Activated CD8-positive, alpha-beta memory T cell treated with anti-CD3 and anti-CD28 coated beads, Interleukin-2, amount 50 U/mL, for 1 hour (primary cell): ENCODE measurements around the gene CCNJL.
"Not testable (repeated sequence)": the region's sequence is repeated elsewhere in the genome, so short reads cannot be mapped to it uniquely, and the experiment has no call there.

ENCODE experiments used
- DNase-seq: peaks from one replicate; pipeline ENCODE4 v3.0.0-alpha.2; 2020; ENCODE audit errors: extremely low read depth

CCNJL gene

GRCh38 chr5:160312134-160312959 lies at the start of gene CCNJL:
CCNJL (minus strand) TSS chr5:160312564; CDS start chr5:160311923, 641 bp downstream.
- no peak for DNase-seq

GRCh38 chr5:160361624-160362228 lies 49.4 kb upstream of the CCNJL start:
- no peak for DNase-seq

- no peak for DNase-seq
These were observed 47.9 kb upstream of the CCNJL start for GRCh38 chr5:160360310-160360709.

GRCh38 chr5:160359816-160360215 lies 47.5 kb upstream of the CCNJL start:
- DNase-seq = no peak

- DNase-seq = no peak
These were observed 46.9 kb upstream of the CCNJL start for GRCh38 chr5:160359242-160359641.

- DNase-seq = no peak
These were observed 45.6 kb upstream of the CCNJL start for GRCh38 chr5:160357861-160358411.

GRCh38 chr5:160357394-160357793 lies 45.0 kb upstream of the CCNJL start:
- DNase-seq = no peak

- DNase-seq = no peak
These were observed 44.4 kb upstream of the CCNJL start for GRCh38 chr5:160356550-160357347.

GRCh38 chr5:160354666-160355065 lies 42.3 kb upstream of the CCNJL start:
- no peak for DNase-seq

- no peak for DNase-seq
These were observed 41.0 kb upstream of the CCNJL start for GRCh38 chr5:160353379-160353778.

- no peak for DNase-seq
These were observed 39.9 kb upstream of the CCNJL start for GRCh38 chr5:160352308-160352707.

GRCh38 chr5:160349935-160350303 lies 37.6 kb upstream of the CCNJL start:
- no peak for DNase-seq

- DNase-seq = no peak
These were observed 37.0 kb upstream of the CCNJL start for GRCh38 chr5:160349249-160349934.

GRCh38 chr5:160348080-160348479 lies 35.7 kb upstream of the CCNJL start:
- DNase-seq = no peak

GRCh38 chr5:160347448-160347847 lies 35.1 kb upstream of the CCNJL start:
- no peak for DNase-seq

GRCh38 chr5:160342413-160342941 lies 30.1 kb upstream of the CCNJL start:
- no peak for DNase-seq

- DNase-seq = no peak
These were observed 29.0 kb upstream of the CCNJL start for GRCh38 chr5:160341309-160341870.

- not testable (repeated sequence) for DNase-seq
These were observed 28.1 kb upstream of the CCNJL start for GRCh38 chr5:160340513-160340912.

GRCh38 chr5:160339406-160340130 lies 27.2 kb upstream of the CCNJL start:
- DNase-seq = no peak

- DNase-seq = not testable (repeated sequence)
These were observed 22.4 kb upstream of the CCNJL start for GRCh38 chr5:160334716-160335115.
